Measurements from ENCODE around the gene MILR1. TPM values are rescaled to one million over a fixed set of nuclear protein-coding genes. Genes with fewer than 3 reads are reported as not detected.

Gene MILR1
- total and polyA plus RNA-seq, 2 experiments from 2014 or later: 0.47 TPM

- no peak for TF ChIP-seq EZH2phosphoT487 (IDR thresholded peaks at IDR 0.05; ENCODE audit: low read depth, severe bottlenecking, unreplicated experiment)
- TF ChIP-seq EZH2 (IDR thresholded peaks at IDR 0.05; ENCODE audit: borderline replicate concordance): no peak
- no peak overlapping the region for H3K4me3 ChIP-seq
- no peaks in the 10 kb centered on the region for H3K27me3 ChIP-seq
- H3K36me3 ChIP-seq (replicated peaks; ENCODE audit: insufficient read depth, low read depth): no peaks in the 10 kb centered on the region
- H4K20me1 ChIP-seq (ENCODE audit: insufficient read depth, poor library complexity, severe bottlenecking): no peaks in the 10 kb centered on the region
- 86% methylated on average over 8 of the region's 8 CpGs for WGBS (ENCODE audit: low lambda C conversion rate, missing lambda C conversion rate)
- no peaks in the 10 kb centered on the region for H3K9me3 ChIP-seq (ENCODE audit: low read depth)
- H3K27ac ChIP-seq: no peak overlapping the region
- H2AFZ ChIP-seq: no peak overlapping the region
- H3K9me2 ChIP-seq (replicated peaks; ENCODE audit: insufficient read depth): no peaks in the 10 kb centered on the region
- no peak for DNase-seq (ENCODE audit: low spot score)
- H3K4me2 ChIP-seq: no peak overlapping the region
- no peaks in the 10 kb centered on the region for H3K4me1 ChIP-seq (ENCODE audit: insufficient read depth)
- H3K79me2 ChIP-seq: no peaks in the 10 kb centered on the region
These were observed 47.6 kb upstream of the MILR1 start for GRCh38 chr17:64401244-64401860.

- Histone ChIP-seq H3K27me3 (no peaks in the 10 kb centered on the region), H2AFZ (no peak overlapping the region), H3K27ac (no peak overlapping the region), H3K9me2 (replicated peaks; ENCODE audit: insufficient read depth) (no peaks in the 10 kb centered on the region), H3K4me2 (no peak overlapping the region), H3K79me2 (no peaks in the 10 kb centered on the region), H3K4me3 (no peak overlapping the region), H3K9me3 (ENCODE audit: low read depth) (no peaks in the 10 kb centered on the region), H4K20me1 (ENCODE audit: insufficient read depth, poor library complexity, severe bottlenecking) (no peaks in the 10 kb centered on the region), H3K36me3 (replicated peaks; ENCODE audit: insufficient read depth, low read depth) (no peaks in the 10 kb centered on the region), H3K4me1 (ENCODE audit: insufficient read depth) (no peaks in the 10 kb centered on the region)
- 98% methylated on average over 2 of the region's 2 CpGs for WGBS (ENCODE audit: low lambda C conversion rate, missing lambda C conversion rate)
- TF ChIP-seq CTCF (IDR thresholded peaks at IDR 0.05; ENCODE audit: poor library complexity): no peak
- no peak for TF ChIP-seq EZH2 (IDR thresholded peaks at IDR 0.05; ENCODE audit: borderline replicate concordance)
- no peak for TF ChIP-seq EZH2phosphoT487 (IDR thresholded peaks at IDR 0.05; ENCODE audit: low read depth, severe bottlenecking, unreplicated experiment)
- no peak for DNase-seq (ENCODE audit: low spot score)
These were observed 47.0 kb upstream of the MILR1 start for GRCh38 chr17:64401941-64402340.

- H3K27me3 ChIP-seq: no peaks in the 10 kb centered on the region
- no peak overlapping the region for H3K4me3 ChIP-seq
- H3K27ac ChIP-seq: no peak overlapping the region
- TF ChIP-seq CTCF (IDR thresholded peaks at IDR 0.05; ENCODE audit: poor library complexity): no peak
- TF ChIP-seq EZH2phosphoT487 (IDR thresholded peaks at IDR 0.05; ENCODE audit: low read depth, severe bottlenecking, unreplicated experiment): no peak
- TF ChIP-seq EZH2 (IDR thresholded peaks at IDR 0.05; ENCODE audit: borderline replicate concordance): no peak
- no peaks in the 10 kb centered on the region for H4K20me1 ChIP-seq (ENCODE audit: insufficient read depth, poor library complexity, severe bottlenecking)
- DNase-seq (ENCODE audit: low spot score): no peak
- H3K4me1 ChIP-seq (ENCODE audit: insufficient read depth): no peaks in the 10 kb centered on the region
- H3K36me3 ChIP-seq (replicated peaks; ENCODE audit: insufficient read depth, low read depth): no peaks in the 10 kb centered on the region
- 95% methylated on average over 5 of the region's 5 CpGs for WGBS (ENCODE audit: low lambda C conversion rate, missing lambda C conversion rate)
- H3K79me2 ChIP-seq: no peaks in the 10 kb centered on the region
- no peak overlapping the region for H2AFZ ChIP-seq
- H3K4me2 ChIP-seq: no peak overlapping the region
- H3K9me2 ChIP-seq (replicated peaks; ENCODE audit: insufficient read depth): no peaks in the 10 kb centered on the region
- H3K9me3 ChIP-seq (ENCODE audit: low read depth): no peaks in the 10 kb centered on the region
These were observed 46.4 kb upstream of the MILR1 start for GRCh38 chr17:64402469-64402868.

GRCh38 chr17:64403881-64404460 lies 44.9 kb upstream of the MILR1 start:
- Histone ChIP-seq H3K79me2 (no peaks in the 10 kb centered on the region), H3K4me1 (ENCODE audit: insufficient read depth) (no peaks in the 10 kb centered on the region), H2AFZ (no peak overlapping the region), H3K4me3 (no peak overlapping the region), H3K36me3 (replicated peaks; ENCODE audit: insufficient read depth, low read depth) (no peaks in the 10 kb centered on the region), H3K4me2 (no peak overlapping the region), H4K20me1 (ENCODE audit: insufficient read depth, poor library complexity, severe bottlenecking) (no peaks in the 10 kb centered on the region), H3K27ac (no peak overlapping the region), H3K27me3 (no peaks in the 10 kb centered on the region), H3K9me3 (ENCODE audit: low read depth) (no peaks in the 10 kb centered on the region), H3K9me2 (replicated peaks; ENCODE audit: insufficient read depth) (no peaks in the 10 kb centered on the region)
- WGBS (ENCODE audit: low lambda C conversion rate, missing lambda C conversion rate): 98% methylated on average over 6 of the region's 6 CpGs
- TF ChIP-seq EZH2phosphoT487 (IDR thresholded peaks at IDR 0.05; ENCODE audit: low read depth, severe bottlenecking, unreplicated experiment): no peak
- no peak for TF ChIP-seq CTCF (IDR thresholded peaks at IDR 0.05; ENCODE audit: poor library complexity)
- no peak for TF ChIP-seq EZH2 (IDR thresholded peaks at IDR 0.05; ENCODE audit: borderline replicate concordance)
- no peak for DNase-seq (ENCODE audit: low spot score)
